Stomach (tissue), 4 donors: ENCODE measurements around the gene ARL11.

Experiments used
- EP300 ChIP-seq: sonication (generic); formaldehyde crosslinking; IDR thresholded peaks from one replicate; pipeline ENCODE4 v1.6.1; 2017; ENCODE audit warnings: antibody characterized with exemption
- POLR2AphosphoS5 ChIP-seq, 3 donors: sonication (generic); formaldehyde crosslinking; IDR thresholded peaks; one replicate each; pipeline ENCODE4 v1.6.1; 2016; ENCODE audit warnings: antibody characterized with exemption in 3 of 3
- TF ChIP-seq, protein P1 (sequence below), 7 experiments: fragments of 450-650 bp in 4 of 7; fragments of 200-600 bp in 3 of 7; sonication (generic) in 3 of 7; IDR thresholded peaks; one replicate each; pipeline ENCODE4 v1.5.1; 2016 to 2019; ENCODE audit warnings: antibody characterized with exemption in 7 of 7, control low read depth in 2 of 7, mild to moderate bottlenecking in 1 of 7

DNA sequence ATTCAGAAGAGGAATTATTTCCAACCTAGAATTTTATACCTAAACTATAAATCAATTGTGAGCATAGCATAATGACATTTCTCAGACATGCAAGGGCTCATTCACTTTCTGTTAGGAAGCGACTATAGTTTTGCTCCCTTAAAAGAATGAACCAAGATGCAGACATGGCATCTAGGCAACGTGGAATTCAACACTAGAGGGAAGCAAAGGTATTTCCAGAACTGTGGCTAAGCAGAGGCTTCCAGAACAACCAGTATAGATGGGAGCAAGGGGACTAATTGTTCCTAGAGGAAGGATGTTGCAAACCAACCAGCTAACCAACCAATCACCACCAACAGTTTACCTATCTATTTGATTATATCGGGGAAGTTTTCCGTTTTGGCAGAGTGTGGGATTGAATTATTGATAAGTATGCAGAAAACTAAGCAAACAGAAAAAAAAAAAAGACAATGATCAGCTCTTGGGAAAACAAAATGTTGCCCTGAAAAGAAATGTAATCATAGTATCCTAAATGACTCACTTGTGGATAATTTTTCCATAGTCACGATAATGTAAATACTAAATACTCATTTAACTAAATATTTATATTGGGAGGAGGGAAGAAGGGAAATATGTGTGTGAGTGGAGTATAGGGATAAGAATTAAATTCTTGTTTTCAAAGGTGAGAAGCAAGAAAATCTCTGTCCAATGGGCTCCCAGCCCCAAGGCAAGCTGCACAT lies 21.1 kb downstream of the ARL11 start:
- TF ChIP-seq, protein P1, sequence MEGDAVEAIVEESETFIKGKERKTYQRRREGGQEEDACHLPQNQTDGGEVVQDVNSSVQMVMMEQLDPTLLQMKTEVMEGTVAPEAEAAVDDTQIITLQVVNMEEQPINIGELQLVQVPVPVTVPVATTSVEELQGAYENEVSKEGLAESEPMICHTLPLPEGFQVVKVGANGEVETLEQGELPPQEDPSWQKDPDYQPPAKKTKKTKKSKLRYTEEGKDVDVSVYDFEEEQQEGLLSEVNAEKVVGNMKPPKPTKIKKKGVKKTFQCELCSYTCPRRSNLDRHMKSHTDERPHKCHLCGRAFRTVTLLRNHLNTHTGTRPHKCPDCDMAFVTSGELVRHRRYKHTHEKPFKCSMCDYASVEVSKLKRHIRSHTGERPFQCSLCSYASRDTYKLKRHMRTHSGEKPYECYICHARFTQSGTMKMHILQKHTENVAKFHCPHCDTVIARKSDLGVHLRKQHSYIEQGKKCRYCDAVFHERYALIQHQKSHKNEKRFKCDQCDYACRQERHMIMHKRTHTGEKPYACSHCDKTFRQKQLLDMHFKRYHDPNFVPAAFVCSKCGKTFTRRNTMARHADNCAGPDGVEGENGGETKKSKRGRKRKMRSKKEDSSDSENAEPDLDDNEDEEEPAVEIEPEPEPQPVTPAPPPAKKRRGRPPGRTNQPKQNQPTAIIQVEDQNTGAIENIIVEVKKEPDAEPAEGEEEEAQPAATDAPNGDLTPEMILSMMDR (IDR thresholded peaks at IDR 0.05), result peak in 2 of 7 experiments; percentile 9 to 41
- TF ChIP-seq EP300 (no peak), POLR2AphosphoS5 (IDR thresholded peaks at IDR 0.05) (peak in 1 of 3 donors; percentile 25)
